NK-92 treated with Interleukin-12 subunit alpha and Interleukin-12 subunit beta, amount 100 ng/mL, for 24 hours (cell line): ENCODE data around the gene CFAP46.
"Not testable (repeated sequence)": the region's sequence is repeated elsewhere in the genome, so short reads cannot be mapped to it uniquely, and the experiment has no call there.

Source experiments
- DNase-seq: peaks from one replicate; lab custom pipeline; 2025; lab: John Stamatoyannopoulos, UW

CFAP46 gene

DNA sequence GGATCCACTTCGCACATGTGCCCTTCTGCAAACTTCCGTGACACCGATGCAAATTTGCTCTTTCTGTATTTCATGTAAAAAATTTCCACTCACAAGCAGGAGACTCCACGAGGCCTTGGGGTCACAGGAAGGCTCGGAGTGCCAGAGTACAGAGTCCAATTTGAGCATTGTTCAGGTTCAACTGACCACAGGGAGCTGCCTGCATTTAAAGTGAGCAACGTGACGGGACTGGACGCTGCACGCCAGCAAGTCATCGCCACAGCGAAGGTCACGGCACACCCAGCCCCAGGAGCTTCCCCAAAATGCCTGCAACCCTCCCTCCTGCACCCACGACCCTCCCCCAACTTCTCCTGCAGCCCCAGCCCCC, 115.0 kb downstream of the CFAP46 start:
- DNase-seq: no peak

- no peak for DNase-seq
Observed at GRCh38 chr10:132826524-132827422, 115.6 kb downstream of the CFAP46 start.

- not testable (repeated sequence) for DNase-seq
Observed at GRCh38 chr10:132825783-132826523, 116.4 kb downstream of the CFAP46 start.

GRCh38 chr10:132820056-132820455, 122.3 kb downstream of the CFAP46 start:
- no peak for DNase-seq

GRCh38 chr10:132817701-132818211, 124.6 kb downstream of the CFAP46 start:
- DNase-seq: no peak

GRCh38 chr10:132816718-132817117, 125.7 kb downstream of the CFAP46 start:
- no peak for DNase-seq

DNA sequence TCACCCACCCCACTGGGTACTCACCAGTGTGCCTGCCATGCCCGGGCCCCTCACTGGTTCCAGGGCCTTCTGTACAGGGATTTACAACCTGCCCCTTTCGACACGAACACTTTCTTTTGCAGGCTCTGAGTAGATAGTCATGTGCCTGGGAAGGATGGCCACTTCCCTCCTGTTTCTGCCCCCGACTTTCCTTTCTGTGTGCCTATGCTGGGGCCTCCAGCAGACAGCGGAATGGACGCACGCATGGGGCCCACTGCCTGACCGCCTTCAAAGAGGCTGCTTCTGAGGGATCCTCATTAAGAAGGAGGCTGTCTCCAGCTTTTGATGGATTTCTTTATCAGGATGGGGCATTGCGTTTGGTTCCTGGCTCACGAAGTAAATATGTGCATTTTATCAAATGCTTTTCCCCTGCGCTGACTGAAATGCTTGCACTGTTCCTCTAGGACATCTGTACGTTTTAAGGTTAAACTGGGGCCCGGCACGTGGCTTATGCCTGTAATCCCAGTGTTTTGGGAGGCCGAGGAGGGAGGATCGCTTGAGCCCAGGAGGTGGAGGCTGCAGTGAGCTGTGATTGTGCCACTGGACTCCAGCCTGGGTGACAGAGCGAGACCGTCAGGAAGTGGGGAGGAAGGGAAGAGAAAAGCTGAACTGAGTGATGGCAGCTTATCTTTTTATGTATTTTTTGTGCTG, 127.1 kb downstream of the CFAP46 start:
- no peak for DNase-seq

DNA sequence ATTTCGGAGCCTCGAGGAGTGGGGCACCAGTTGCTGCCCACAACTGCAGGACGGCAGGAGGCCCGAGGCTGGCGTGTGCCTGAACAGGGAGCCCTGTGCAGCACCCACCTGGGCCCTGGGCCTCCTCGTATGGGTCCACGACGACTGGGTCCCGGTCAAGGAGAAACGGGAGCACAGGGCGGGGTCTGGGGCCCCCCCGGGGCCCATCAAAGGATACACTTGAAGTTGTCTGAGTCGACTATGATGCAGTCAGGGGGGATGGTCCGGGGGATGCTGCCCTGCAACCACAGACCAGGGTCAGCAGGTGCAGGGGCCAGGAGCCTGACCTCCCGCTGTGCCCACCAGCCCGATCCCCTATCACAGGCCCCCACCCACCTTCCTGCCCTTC, 127.9 kb downstream of the CFAP46 start:
- no peak for DNase-seq

GRCh38 chr10:132813560-132814468, 128.6 kb downstream of the CFAP46 start:
- DNase-seq: no peak

DNA sequence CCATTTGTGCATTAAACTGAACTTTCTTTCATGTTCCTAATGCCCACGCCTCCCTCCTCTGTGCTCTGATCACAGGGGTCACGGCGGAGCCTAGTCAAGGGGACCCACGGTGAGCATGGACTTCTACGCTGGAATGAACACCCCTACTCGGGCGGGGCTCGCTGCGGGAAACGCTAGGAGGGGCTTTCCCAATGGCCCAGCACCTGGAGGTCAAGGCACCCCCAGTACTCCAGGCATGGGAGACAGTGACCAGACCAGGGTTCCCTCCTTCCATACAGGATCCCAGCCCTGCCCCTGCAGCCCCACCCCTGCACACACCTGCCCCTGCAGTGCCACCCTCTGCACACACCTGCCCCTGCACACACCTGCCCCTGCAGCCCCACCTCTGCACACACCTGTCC, 129.4 kb downstream of the CFAP46 start:
- DNase-seq: no peak

- DNase-seq: no peak
Observed at GRCh38 chr10:132812520-132812919, 129.8 kb downstream of the CFAP46 start.

DNA sequence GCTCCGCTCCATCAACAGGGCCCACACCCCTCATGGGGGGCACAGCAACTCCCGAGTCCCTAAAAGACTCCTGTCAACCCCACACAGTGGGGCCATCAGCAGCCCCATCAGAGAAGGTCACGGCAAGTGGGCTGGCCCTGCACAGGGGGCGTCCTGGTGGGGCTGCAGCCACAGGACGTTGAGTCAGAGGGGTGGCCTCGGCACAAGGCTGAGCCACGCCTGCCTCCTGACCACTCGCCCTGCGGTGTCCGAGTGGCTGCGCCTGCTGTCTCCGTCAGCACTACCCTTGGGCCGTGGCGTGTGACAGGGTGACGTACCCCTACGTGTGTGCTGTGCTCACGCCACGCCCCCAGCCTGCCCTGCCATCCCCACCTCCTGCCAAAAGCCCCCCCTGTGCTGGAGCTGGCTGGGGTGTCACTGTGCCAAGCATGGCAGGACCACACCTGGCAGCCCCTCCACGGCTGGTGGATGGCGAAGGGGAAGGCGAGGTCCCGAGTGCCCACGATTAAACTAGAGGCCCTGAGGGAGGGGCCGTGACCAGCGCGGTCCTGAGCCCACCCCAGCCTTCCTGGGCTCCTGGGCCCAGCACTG, 130.4 kb downstream of the CFAP46 start:
- no peak for DNase-seq

DNA sequence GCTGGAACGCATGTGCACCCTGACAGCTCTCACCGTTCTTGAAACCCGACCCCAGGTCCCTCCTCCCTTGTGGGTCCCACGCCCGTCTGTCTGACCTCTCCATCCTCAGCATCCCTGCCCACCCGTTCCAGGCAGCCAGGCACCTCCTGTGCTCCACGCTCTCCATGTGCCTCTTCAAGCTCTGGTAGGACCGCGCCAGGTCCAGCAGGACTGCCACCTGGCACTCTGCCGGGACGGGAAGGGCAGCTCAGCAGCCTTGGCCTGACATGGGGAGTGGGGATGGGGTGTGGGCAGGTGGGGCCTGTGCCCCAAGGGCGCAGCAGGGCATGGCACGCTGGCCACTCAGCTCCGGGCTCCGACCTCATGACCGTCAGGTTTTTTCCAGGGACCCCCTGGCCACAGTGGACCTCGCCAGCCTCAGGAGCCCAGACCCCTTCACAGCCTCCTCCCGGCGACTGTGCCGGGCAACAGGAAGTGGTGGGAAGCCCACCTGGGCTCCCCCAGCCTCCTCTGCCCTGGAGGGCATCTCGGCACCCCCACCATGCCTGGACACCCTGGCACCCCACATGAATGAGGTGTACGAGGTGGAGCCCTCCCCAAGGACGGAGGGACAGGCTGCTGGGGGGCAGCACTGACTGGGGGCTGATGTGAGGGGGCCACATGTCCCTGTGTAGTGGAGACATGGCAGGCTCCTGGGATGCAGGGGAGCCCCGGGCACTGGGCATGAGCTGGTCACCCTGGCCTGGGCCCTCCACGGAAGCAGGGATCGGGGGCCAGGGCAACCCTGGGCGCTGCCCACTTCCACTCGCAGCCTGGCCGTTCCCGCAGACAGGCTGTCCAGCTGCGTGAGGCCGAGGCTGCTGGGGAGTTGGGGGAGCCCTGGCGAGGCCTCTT, 131.3 kb downstream of the CFAP46 start:
- DNase-seq: no peak

- DNase-seq: no peak
Observed at GRCh38 chr10:132810141-132810806, 132.1 kb downstream of the CFAP46 start.

- DNase-seq: no peak
Observed at GRCh38 chr10:132809232-132810140, 132.9 kb downstream of the CFAP46 start.

- DNase-seq: no peak
Observed at GRCh38 chr10:132808383-132809231, 133.8 kb downstream of the CFAP46 start.

DNA sequence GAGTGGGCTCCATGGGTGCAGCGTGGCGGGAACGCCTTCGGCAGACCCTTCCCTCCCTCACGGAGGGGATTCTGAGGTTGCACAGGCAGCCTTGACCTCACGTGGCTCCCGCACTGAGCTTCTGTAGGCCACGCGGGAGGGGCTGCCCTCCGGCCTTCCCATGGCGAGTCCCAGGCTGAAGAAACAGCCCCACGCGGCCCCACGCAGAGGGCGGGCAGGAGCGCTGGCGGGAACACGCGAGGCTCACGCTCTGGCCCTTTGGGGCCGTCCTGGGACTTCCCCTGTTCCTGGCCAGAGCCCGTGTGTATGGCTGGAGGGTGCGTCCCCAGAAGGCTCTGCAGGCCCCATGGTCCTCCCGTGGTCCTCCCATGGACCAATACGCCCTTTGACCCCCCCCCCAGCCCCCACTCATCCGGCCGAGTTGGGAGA, 134.7 kb downstream of the CFAP46 start:
- DNase-seq: no peak
